Skeletal muscle satellite cell (primary cell): ENCODE measurements around the gene SFXN5.
A peak's percentile ranks its signal among the peaks of the same experiment; 100 is the strongest.
"Not testable (repeated sequence)": the region's sequence is repeated elsewhere in the genome, so short reads cannot be mapped to it uniquely, and the experiment has no call there.

ENCODE experiments used
- H3K27me3 ChIP-seq: 2 replicates; pipeline ENCODE4 v1.7.0; 2013; ENCODE audit warnings: low read length; ENCODE audit not compliant: control insufficient read depth, insufficient read depth
- H3K36me3 ChIP-seq: 2 replicates; pipeline ENCODE4 v1.7.0; 2013; ENCODE audit warnings: mild to moderate bottlenecking, control low read depth, low read length; ENCODE audit not compliant: insufficient read depth
- H3K4me1 ChIP-seq: 2 replicates; pipeline ENCODE4 v1.7.0; 2013; ENCODE audit warnings: low read length; ENCODE audit not compliant: control insufficient read depth, insufficient read depth
- H3K4me2 ChIP-seq: 2 replicates; pipeline ENCODE4 v1.7.0; 2013; ENCODE audit warnings: mild to moderate bottlenecking, low read length
- H3K4me3 ChIP-seq: 2 replicates; pipeline ENCODE4 v1.7.0; 2013; ENCODE audit warnings: low read length
- H3K9ac ChIP-seq: 2 replicates; pipeline ENCODE4 v1.7.0; 2013; ENCODE audit warnings: mild to moderate bottlenecking, low read depth, low read length, moderate library complexity
- H3K9me3 ChIP-seq: replicated peaks from 2 replicates; pipeline ENCODE4 v1.7.0; 2013; ENCODE audit warnings: mild to moderate bottlenecking, control low read depth, low read length

Gene SFXN5

DNA sequence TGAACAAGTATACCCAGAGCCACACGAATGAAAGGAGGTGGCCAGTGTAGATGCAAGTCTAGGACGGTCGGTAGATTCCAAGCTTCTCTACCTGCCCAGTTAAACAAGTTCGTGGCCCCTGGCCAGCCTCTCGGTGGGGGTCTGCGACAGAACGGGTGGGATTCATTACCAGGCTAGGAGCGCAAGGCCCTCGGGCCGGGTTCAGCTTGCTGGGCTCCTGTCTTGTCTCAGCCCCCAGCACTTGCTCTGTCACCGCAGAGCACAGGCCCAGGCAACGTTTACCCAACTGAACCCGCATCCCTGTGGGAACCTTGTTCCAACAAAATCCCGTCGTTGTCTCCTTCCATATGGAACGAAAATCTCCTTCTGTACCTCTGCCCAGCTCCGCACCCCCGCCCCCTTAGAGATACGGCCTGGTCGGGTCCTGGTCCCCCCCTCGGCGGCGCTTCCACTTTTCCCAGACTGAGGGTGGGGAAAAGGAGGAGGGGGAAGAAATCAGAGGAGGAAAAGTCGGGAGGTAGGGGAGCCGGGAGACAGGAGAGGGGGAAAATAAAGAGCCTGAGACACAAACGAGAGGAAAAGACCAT is 156.1 kb downstream of the SFXN5 start:
- Histone ChIP-seq H3K9ac (no peak overlapping the region), H3K9me3 (no peaks in the 10 kb centered on the region), H3K4me2 (peak overlapping the region; percentile 70), H3K4me1 (peaks cover 27% of the 10 kb centered on the region), H3K4me3 (no peak overlapping the region), H3K27me3 (peaks cover 94% of the 10 kb centered on the region), H3K36me3 (no peaks in the 10 kb centered on the region)

- peaks cover 21% of the 10 kb centered on the region for H3K4me1 ChIP-seq
- peaks cover 94% of the 10 kb centered on the region for H3K27me3 ChIP-seq
- no peak overlapping the region for H3K4me2 ChIP-seq
- no peak overlapping the region for H3K4me3 ChIP-seq
- no peaks in the 10 kb centered on the region for H3K36me3 ChIP-seq
- H3K9me3 ChIP-seq = no peaks in the 10 kb centered on the region
- H3K9ac ChIP-seq = no peak overlapping the region
Observed at GRCh38 chr2:72914589-72915319, 156.8 kb downstream of the SFXN5 start.

DNA sequence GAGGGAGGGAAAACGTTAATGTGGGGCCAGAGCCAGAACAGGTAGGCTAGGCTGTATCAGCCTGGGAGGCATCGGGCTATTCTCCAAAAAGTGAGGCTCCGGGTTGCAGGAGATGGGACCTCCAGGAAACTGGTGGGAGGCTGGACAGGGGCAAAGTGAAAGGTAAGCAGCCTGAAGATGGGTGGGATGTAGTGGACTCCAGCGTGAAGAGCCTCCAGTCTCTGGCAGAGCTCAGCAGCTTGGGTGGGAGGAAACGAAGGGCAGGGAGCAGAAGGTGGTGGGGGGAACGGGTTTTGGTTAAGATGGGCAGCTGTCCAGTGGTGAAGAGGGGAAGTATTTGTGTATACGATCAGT is 157.3 kb downstream of the SFXN5 start:
- peaks cover 21% of the 10 kb centered on the region for H3K4me1 ChIP-seq
- H3K27me3 ChIP-seq = peaks cover 94% of the 10 kb centered on the region

GRCh38 chr2:72913486-72914205 is 157.9 kb downstream of the SFXN5 start:
- H3K4me2 ChIP-seq = no peak overlapping the region
- peaks cover 93% of the 10 kb centered on the region for H3K27me3 ChIP-seq
- H3K9ac ChIP-seq = no peak overlapping the region
- no peaks in the 10 kb centered on the region for H3K36me3 ChIP-seq
- no peak overlapping the region for H3K4me3 ChIP-seq
- peaks cover 21% of the 10 kb centered on the region for H3K4me1 ChIP-seq
- H3K9me3 ChIP-seq = no peaks in the 10 kb centered on the region

More for the DNA sequence above, 157.3 kb downstream of the SFXN5 start:
- no peak overlapping the region for H3K4me3 ChIP-seq
- no peak overlapping the region for H3K9ac ChIP-seq
- no peaks in the 10 kb centered on the region for H3K9me3 ChIP-seq
- H3K36me3 ChIP-seq = no peaks in the 10 kb centered on the region
- no peak overlapping the region for H3K4me2 ChIP-seq

- Histone ChIP-seq H3K4me1 (peaks cover 7% of the 10 kb centered on the region), H3K4me2 (no peak overlapping the region), H3K9ac (no peak overlapping the region), H3K9me3 (no peaks in the 10 kb centered on the region), H3K4me3 (no peak overlapping the region), H3K27me3 (peaks cover 92% of the 10 kb centered on the region), H3K36me3 (no peaks in the 10 kb centered on the region)
Observed at GRCh38 chr2:72911256-72911655, 160.3 kb downstream of the SFXN5 start.

- Histone ChIP-seq H3K36me3 (no peaks in the 10 kb centered on the region), H3K9me3 (no peaks in the 10 kb centered on the region), H3K4me1 (no peaks in the 10 kb centered on the region), H3K4me3 (no peak overlapping the region), H3K9ac (no peak overlapping the region), H3K4me2 (no peak overlapping the region), H3K27me3 (peaks cover 91% of the 10 kb centered on the region)
Observed at GRCh38 chr2:72908741-72909140, 162.8 kb downstream of the SFXN5 start.

- not testable (repeated sequence) for H3K36me3 ChIP-seq, H3K4me3 ChIP-seq, H3K9ac ChIP-seq, H3K4me2 ChIP-seq, H3K9me3 ChIP-seq, H3K4me1 ChIP-seq
- H3K27me3 ChIP-seq = peaks cover 91% of the 10 kb centered on the region
Observed at GRCh38 chr2:72907369-72907768, 164.1 kb downstream of the SFXN5 start.

DNA sequence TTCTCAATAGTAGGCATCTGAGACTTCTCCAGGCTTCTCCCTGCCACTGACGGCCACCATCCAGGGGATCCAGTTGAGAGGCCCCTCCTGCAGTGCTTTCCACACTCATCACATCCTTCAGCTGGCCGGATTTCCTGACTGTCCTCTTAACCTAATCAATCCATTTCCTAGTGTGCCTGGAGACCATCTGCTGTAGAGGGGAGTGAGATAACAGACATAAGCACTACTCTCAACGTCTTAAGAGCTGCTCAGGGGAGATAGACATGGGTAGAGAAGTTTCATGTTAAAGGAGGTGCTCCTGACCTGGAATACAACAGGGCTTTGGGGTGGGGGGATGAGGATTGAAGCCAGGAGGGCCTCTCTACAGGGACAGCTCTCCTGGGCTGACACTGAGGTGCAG is 170.1 kb downstream of the SFXN5 start:
- no peaks in the 10 kb centered on the region for H3K4me1 ChIP-seq
- H3K36me3 ChIP-seq = no peaks in the 10 kb centered on the region
- H3K4me3 ChIP-seq = no peak overlapping the region
- H3K27me3 ChIP-seq = peaks cover 92% of the 10 kb centered on the region
- no peaks in the 10 kb centered on the region for H3K9me3 ChIP-seq
- no peak overlapping the region for H3K9ac ChIP-seq
- no peak overlapping the region for H3K4me2 ChIP-seq

- Histone ChIP-seq H3K27me3 (peaks cover 92% of the 10 kb centered on the region), H3K9ac (no peak overlapping the region)
Observed at GRCh38 chr2:72900191-72900825, 171.2 kb downstream of the SFXN5 start.

DNA sequence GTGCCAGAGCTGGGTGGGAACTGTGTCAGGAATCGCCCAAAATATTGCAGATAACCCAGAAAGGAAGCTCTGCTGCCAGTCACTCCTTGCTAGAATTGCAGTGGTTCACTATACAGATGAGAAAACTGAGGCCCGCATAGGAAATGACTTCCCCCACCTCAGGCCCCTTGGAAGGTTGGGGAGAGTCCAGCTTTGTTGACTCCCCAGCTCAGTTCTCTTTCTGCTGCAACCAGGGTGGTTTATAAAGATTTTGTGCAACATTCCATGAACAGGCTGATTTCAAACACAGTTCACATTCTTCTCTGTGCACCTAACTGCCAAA is 173.0 kb downstream of the SFXN5 start:
- Histone ChIP-seq H3K36me3 (no peaks in the 10 kb centered on the region), H3K27me3 (peaks cover 83% of the 10 kb centered on the region), H3K4me3 (no peak overlapping the region), H3K9ac (no peak overlapping the region), H3K4me2 (no peak overlapping the region), H3K4me1 (peaks cover 11% of the 10 kb centered on the region), H3K9me3 (no peaks in the 10 kb centered on the region)

More at GRCh38 chr2:72900191-72900825, 171.2 kb downstream of the SFXN5 start:
- H3K4me3 ChIP-seq = no peak overlapping the region
- H3K4me1 ChIP-seq = peaks cover 10% of the 10 kb centered on the region
- H3K4me2 ChIP-seq = no peak overlapping the region
- no peaks in the 10 kb centered on the region for H3K36me3 ChIP-seq
- H3K9me3 ChIP-seq = no peaks in the 10 kb centered on the region

DNA sequence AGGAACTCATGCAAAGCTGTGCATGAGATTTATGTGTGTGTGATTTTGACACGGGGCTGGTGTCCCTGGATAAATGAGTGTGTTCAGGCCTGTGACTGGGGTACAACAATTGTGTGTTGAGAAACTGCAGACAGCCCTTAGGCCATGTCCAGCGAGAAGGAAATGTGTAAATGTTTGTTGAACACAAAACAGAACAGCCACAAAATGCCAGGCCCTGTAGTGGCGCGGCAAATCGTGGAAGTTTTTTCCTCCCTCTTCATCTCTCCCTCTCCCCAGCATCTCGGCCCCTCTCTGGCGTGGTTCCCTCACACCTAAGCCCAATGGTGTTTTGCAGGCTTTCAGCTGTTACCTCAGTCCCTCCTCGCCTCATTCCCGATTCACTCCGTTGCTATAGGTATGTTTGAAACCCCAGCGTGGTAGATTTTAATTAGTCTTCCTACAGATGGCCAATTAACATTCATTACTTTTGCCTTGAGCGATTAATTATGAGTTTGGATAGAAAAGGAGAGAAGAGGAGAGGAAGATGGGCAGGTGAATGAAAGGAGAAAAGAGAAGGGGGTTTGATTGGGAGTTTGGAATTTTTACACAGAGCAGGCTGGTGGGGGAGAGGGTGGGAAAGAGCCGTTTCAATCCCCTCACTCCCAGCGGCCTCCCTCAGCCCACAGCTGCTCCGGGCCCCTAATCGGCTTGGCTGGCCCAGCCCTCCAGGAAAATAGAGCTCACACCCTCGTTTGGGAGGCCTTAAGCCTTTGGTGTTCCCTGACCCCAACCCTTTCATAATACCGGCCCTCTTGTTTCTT is 173.5 kb downstream of the SFXN5 start:
- no peak overlapping the region for H3K9ac ChIP-seq
- no peaks in the 10 kb centered on the region for H3K36me3 ChIP-seq
- H3K27me3 ChIP-seq = peaks cover 77% of the 10 kb centered on the region
- H3K4me2 ChIP-seq = no peak overlapping the region
- peaks cover 11% of the 10 kb centered on the region for H3K4me1 ChIP-seq
- no peaks in the 10 kb centered on the region for H3K9me3 ChIP-seq
- H3K4me3 ChIP-seq = no peak overlapping the region
